A549 (cell line): Measurements from ENCODE around the gene GPR173.

Source experiments
- CBX2 ChIP-seq: fragments of 200-600 bp; sonication (generic); IDR thresholded peaks from 2 replicates; pipeline ENCODE4 v1.6.1; 2016; ENCODE audit warnings: low read depth, mild to moderate bottlenecking, borderline replicate concordance
- CEBPB ChIP-seq, 2 experiments: fragments of >200 bp in 1 of 2; sonication (Bioruptor Twin) in 1 of 2; formaldehyde crosslinking in 1 of 2; IDR thresholded peaks; 2 replicates each; pipeline ENCODE4 v1.6.1; 2012 to 2016
- EP300 ChIP-seq, 2 experiments: fragments of >200 bp; sonication (Bioruptor Twin); formaldehyde crosslinking; IDR thresholded peaks; 2 replicates in 1 of 2; 3 replicates in 1 of 2; pipeline ENCODE4 v1.6.1; 2016 to 2017
- KDM1A ChIP-seq: fragments of 200-600 bp; sonication (generic); IDR thresholded peaks from 2 replicates; pipeline ENCODE4 v1.6.1; 2016; ENCODE audit warnings: low read depth, mild to moderate bottlenecking
- MAZ ChIP-seq: fragments of 150-350 bp; IDR thresholded peaks from 2 replicates; pipeline ENCODE4 v1.6.1; 2014; ENCODE audit warnings: antibody characterized with exemption, low read depth, low read length, borderline replicate concordance
- NFE2L2 ChIP-seq: fragments of 150-350 bp; conservative IDR thresholded peaks from 2 replicates; pipeline ENCODE4 v1.6.1; 2014; ENCODE audit warnings: low read length
- POLR2A ChIP-seq: IDR thresholded peaks from 2 replicates; pipeline ENCODE4 v1.6.1; 2012; ENCODE audit warnings: mild to moderate bottlenecking, low read length
- RAD21 ChIP-seq, 2 experiments: fragments of >200 bp in 1 of 2; sonication (Bioruptor Twin) in 1 of 2; formaldehyde crosslinking in 1 of 2; IDR thresholded peaks in 1 of 2; conservative IDR thresholded peaks in 1 of 2; 2 replicates in 1 of 2; 3 replicates in 1 of 2; pipeline ENCODE4 v1.6.1; 2012 to 2018; ENCODE audit warnings: inconsistent platforms in 1 of 2
- RCOR1 ChIP-seq: fragments of 150-350 bp; IDR thresholded peaks from 2 replicates; pipeline ENCODE4 v1.6.1; 2014; ENCODE audit warnings: antibody characterized with exemption, low read length, low read depth
- TF ChIP-seq, protein P1 (sequence below): fragments of >200 bp; sonication (Bioruptor Twin); formaldehyde crosslinking; IDR thresholded peaks from 3 replicates; pipeline ENCODE4 v1.5.1; 2016
- TF ChIP-seq, protein P2 (sequence below): fragments of >200 bp; sonication (Bioruptor Twin); formaldehyde crosslinking; IDR thresholded peaks from 2 replicates; pipeline ENCODE4 v1.6.1; 2016
- TF ChIP-seq, protein P3 (sequence below): IDR thresholded peaks from 2 replicates; pipeline ENCODE4 v1.6.1; 2012
- TF ChIP-seq, protein P4 (sequence below): IDR thresholded peaks from 2 replicates; pipeline ENCODE4 v1.6.1; 2012

DNA sequence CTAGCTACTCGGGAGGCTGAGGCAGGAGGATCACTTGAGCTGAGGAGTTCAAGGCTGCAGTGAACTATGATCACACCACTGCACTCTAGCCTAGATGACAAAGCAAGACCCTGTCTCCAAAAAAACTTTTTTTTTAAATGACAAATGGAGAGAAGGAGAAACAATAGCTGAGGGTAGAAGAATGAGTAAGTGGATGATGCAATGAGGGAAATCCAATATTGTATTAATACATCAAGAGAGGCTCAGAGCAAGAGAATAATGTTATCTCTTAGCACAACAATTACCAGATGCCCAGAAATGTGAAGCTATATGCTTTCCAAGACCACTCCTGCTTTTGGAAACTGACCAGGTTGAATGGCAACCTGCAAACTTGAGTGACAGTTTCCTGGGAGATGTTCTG lies 19.9 kb upstream of the GPR173 start:
- TF ChIP-seq, protein P1, sequence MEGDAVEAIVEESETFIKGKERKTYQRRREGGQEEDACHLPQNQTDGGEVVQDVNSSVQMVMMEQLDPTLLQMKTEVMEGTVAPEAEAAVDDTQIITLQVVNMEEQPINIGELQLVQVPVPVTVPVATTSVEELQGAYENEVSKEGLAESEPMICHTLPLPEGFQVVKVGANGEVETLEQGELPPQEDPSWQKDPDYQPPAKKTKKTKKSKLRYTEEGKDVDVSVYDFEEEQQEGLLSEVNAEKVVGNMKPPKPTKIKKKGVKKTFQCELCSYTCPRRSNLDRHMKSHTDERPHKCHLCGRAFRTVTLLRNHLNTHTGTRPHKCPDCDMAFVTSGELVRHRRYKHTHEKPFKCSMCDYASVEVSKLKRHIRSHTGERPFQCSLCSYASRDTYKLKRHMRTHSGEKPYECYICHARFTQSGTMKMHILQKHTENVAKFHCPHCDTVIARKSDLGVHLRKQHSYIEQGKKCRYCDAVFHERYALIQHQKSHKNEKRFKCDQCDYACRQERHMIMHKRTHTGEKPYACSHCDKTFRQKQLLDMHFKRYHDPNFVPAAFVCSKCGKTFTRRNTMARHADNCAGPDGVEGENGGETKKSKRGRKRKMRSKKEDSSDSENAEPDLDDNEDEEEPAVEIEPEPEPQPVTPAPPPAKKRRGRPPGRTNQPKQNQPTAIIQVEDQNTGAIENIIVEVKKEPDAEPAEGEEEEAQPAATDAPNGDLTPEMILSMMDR, result no peak
- TF ChIP-seq MAZ (no peak), POLR2A (no peak), RAD21 (conservative IDR thresholded peaks at IDR 0.05 in 1 of 2, IDR thresholded peaks at IDR 0.05 in 1 of 2) (no peak), KDM1A (no peak), CBX2 (no peak), NFE2L2 (no peak), CEBPB (IDR thresholded peaks at IDR 0.05) (no peak), EP300 (IDR thresholded peaks at IDR 0.05) (no peak), RCOR1 (no peak)
- TF ChIP-seq, protein P2, sequence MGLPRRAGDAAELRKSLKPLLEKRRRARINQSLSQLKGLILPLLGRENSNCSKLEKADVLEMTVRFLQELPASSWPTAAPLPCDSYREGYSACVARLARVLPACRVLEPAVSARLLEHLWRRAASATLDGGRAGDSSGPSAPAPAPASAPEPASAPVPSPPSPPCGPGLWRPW, result no peak
- TF ChIP-seq, protein P3, sequence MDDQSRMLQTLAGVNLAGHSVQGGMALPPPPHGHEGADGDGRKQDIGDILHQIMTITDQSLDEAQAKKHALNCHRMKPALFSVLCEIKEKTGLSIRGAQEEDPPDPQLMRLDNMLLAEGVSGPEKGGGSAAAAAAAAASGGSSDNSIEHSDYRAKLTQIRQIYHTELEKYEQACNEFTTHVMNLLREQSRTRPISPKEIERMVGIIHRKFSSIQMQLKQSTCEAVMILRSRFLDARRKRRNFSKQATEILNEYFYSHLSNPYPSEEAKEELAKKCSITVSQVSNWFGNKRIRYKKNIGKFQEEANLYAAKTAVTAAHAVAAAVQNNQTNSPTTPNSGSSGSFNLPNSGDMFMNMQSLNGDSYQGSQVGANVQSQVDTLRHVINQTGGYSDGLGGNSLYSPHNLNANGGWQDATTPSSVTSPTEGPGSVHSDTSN, result no peak
- TF ChIP-seq, protein P4, sequence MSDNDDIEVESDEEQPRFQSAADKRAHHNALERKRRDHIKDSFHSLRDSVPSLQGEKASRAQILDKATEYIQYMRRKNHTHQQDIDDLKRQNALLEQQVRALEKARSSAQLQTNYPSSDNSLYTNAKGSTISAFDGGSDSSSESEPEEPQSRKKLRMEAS, result no peak
